Dedifferentiated amniotic fluid mesenchymal stem cell (primary cell): ENCODE data around the gene FPGS.

Source experiments
- DNase-seq: peaks from one replicate; pipeline ENCODE4 v3.0.0-alpha.2; 2016; ENCODE audit errors: extremely low spot score

Gene FPGS

DNA sequence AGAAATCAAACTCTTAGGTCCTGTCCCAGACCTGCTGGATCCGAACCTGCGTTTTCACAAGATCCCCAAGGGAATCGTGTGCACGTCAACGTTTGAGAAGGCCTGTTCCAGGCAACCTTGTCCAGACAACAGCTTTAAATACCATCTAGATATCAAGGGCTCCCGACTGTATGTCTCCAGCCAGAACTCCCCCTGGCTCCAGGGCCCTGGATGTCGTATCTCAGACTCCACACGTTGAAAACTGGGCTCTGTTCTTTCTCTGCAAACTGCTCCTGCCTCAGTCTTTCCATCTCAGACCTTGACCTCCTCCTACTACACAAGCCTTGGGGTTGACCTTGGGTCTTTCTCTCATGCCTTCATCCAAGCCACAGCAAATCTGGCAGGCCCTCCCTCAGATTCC is 57.6 kb downstream of the FPGS start:
- DNase-seq: no peak

GRCh38 chr9:127860779-127861178 is 58.1 kb downstream of the FPGS start:
- DNase-seq: no peak

GRCh38 chr9:127862075-127863011 is 59.7 kb downstream of the FPGS start:
- DNase-seq: no peak

- no peak for DNase-seq
Observed at GRCh38 chr9:127863191-127863621, 60.5 kb downstream of the FPGS start.
